ENCODE data around the gene ZNF79. TPM values are rescaled to one million over a fixed set of nuclear protein-coding genes. Genes with fewer than 3 reads are reported as not detected.
A peak's percentile ranks its signal among the peaks of the same experiment; 100 is the strongest.

The ZNF79 gene
- total and polyA plus RNA-seq, 9 of the 15 experiments (the other 6 are each of a cell fraction or from before 2014, with no cell fraction given), result 0.62 to 7.0 (median 4.1) TPM

GRCh38 chr9:127450830-127451607 is 26.8 kb downstream of the ZNF79 start, which contains the start of the genes LRSAM1 and RPL12 (continued):
- TF ChIP-seq ZBTB17 (CRISPR knock-in tag; IDR thresholded peaks at IDR 0.05), result peak; percentile 82; the same call in 1 of the 2 replicates
- peak; percentile 81 for TF ChIP-seq NFIC (IDR thresholded peaks at IDR 0.05)
- TF ChIP-seq MXD1 (CRISPR knock-in tag; IDR thresholded peaks at IDR 0.05; ENCODE audit: borderline replicate concordance, poor library complexity, severe bottlenecking), result peak; percentile 50
- TF ChIP-seq ZBTB49 (CRISPR knock-in tag; IDR thresholded peaks at IDR 0.05; ENCODE audit: borderline replicate concordance), result peak; percentile 94
- TF ChIP-seq DMBX1 (CRISPR knock-in tag; IDR thresholded peaks at IDR 0.05; ENCODE audit: borderline replicate concordance), result no peak
- TF ChIP-seq HNRNPH1 (optimal IDR thresholded peaks at IDR 0.05; ENCODE audit: low read depth, low read length), result no peak
- TF ChIP-seq E4F1 (CRISPR knock-in tag; IDR thresholded peaks at IDR 0.05; ENCODE audit: borderline replicate concordance), result no peak
- no peak for TF ChIP-seq ZNF445 (CRISPR knock-in tag; IDR thresholded peaks at IDR 0.05; ENCODE audit: low read depth)
- TF ChIP-seq BACH1 (tag; IDR thresholded peaks at IDR 0.05), result no peak
- TF ChIP-seq BRD4 (IDR thresholded peaks at IDR 0.05), result peak; percentile 87
- no peak for TF ChIP-seq KDM1A (IDR thresholded peaks at IDR 0.05)
- TF ChIP-seq BDP1 (IDR thresholded peaks at IDR 0.05; ENCODE audit: insufficient read depth, insufficient read length), result no peak
- TF ChIP-seq ZNF318 (IDR thresholded peaks at IDR 0.05; ENCODE audit: borderline replicate concordance in 1 of 2, low read depth in 1 of 2), result 0 out of 4 replicates have a peak, but pooled peaks of 1 of the 2 experiments have one; percentile 46
